Peyer's patch (tissue), 4 donors: ENCODE measurements around the gene RBM11.

Experiments used
- CTCF ChIP-seq, 6 experiments: fragments of 450-650 bp in 4 of 6; fragments of 200-600 bp in 2 of 6; sonication (generic) in 1 of 6; IDR thresholded peaks; one replicate each; pipeline ENCODE4 v1.5.1; 2017 to 2019; ENCODE audit warnings: antibody characterized with exemption in 6 of 6, mild to moderate bottlenecking in 3 of 6, moderate library complexity in 1 of 6
- POLR2A ChIP-seq, 2 donors: fragments of 450-650 bp; IDR thresholded peaks; one replicate each; pipeline ENCODE4 v1.5.1; 2017; ENCODE audit warnings: antibody characterized with exemption in 2 of 2, mild to moderate bottlenecking in 2 of 2, moderate library complexity in 2 of 2

DNA sequence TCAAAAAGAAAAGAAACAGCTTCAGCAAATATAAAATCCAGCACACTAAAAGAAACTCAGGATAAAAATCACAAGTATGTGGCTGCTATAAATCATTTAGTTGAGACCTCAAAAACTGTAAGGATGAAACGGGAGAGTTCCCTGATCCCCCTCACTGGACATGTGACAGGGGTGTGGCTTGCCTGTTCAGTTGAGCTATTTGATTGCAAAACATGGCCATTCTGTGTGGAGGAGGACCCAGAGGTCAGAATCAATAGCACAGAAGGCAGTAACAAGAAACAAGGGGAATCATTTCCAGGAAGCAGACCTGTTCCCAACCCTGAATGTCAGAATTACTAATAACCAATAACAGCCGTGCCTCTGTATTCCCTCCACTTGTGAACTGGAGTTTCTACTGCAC, 27.9 kb downstream of the RBM11 start:
- no peak for TF ChIP-seq POLR2A (IDR thresholded peaks at IDR 0.05)
- no peak for TF ChIP-seq CTCF (IDR thresholded peaks at IDR 0.05)
